ENCODE results near the gene DNAJB8. TPM values are rescaled to one million over a fixed set of nuclear protein-coding genes. Genes with fewer than 3 reads are reported as not detected.

The DNAJB8 gene
- total RNA-seq, 1 donor = not detected

DNA sequence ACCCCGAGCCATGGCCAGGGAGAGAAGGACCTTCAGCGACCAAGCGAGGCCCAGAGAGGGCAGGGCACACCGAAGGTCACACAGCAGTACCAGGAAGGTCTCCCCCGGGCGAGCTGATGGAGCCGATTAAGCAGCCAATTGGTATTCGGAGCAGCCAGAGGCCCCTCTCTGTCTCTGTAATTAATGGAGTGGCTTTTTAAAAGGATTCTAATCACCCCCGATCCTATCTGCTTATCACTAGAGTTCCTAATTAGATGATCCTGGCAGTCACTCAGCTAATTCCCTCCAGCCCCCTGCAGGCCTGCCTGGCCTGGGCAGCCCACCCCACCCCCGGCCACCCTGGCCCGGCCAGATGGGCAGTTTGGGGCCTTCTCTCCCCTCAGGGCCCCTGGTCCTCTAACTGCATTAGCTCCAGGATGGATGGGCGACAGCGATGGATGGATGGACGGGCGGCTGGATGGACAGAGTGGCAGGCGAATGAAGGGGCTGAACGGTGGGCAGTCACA is 1.6 kb upstream of the DNAJB8 start:
- Histone ChIP-seq H3K27ac (ENCODE audit: low read depth, low read length) (no peak overlapping the region), H2AFZ (ENCODE audit: low read length) (no peak overlapping the region), H3K79me2 (ENCODE audit: insufficient read depth, low read length) (no peaks in the 10 kb centered on the region), H3K9me3 (ENCODE audit: low read depth, low read length) (no peaks in the 10 kb centered on the region), H4K20me1 (ENCODE audit: insufficient read depth, low read length) (no peaks in the 10 kb centered on the region), H3K4me1 (ENCODE audit: insufficient read depth, low read length) (no peaks in the 10 kb centered on the region), H3K4me3 (ENCODE audit: insufficient read depth, low read length) (no peak overlapping the region), H3K27me3 (ENCODE audit: insufficient read depth, low read length) (peaks cover 41% of the 10 kb centered on the region), H3K4me2 (ENCODE audit: insufficient read depth, low read length) (no peak overlapping the region), H3K36me3 (ENCODE audit: insufficient read depth, low read length) (no peaks in the 10 kb centered on the region)
- DNase-seq (ENCODE audit: insufficient read length, low spot score, missing footprints) = no peak
- TF ChIP-seq, protein P1, sequence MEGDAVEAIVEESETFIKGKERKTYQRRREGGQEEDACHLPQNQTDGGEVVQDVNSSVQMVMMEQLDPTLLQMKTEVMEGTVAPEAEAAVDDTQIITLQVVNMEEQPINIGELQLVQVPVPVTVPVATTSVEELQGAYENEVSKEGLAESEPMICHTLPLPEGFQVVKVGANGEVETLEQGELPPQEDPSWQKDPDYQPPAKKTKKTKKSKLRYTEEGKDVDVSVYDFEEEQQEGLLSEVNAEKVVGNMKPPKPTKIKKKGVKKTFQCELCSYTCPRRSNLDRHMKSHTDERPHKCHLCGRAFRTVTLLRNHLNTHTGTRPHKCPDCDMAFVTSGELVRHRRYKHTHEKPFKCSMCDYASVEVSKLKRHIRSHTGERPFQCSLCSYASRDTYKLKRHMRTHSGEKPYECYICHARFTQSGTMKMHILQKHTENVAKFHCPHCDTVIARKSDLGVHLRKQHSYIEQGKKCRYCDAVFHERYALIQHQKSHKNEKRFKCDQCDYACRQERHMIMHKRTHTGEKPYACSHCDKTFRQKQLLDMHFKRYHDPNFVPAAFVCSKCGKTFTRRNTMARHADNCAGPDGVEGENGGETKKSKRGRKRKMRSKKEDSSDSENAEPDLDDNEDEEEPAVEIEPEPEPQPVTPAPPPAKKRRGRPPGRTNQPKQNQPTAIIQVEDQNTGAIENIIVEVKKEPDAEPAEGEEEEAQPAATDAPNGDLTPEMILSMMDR (IDR thresholded peaks at IDR 0.05; ENCODE audit: extremely low read depth, low read depth, low read length) = no peak

- Histone ChIP-seq H3K79me2 (ENCODE audit: insufficient read depth, low read length) (no peaks in the 10 kb centered on the region), H3K27me3 (ENCODE audit: insufficient read depth, low read length) (peaks cover 26% of the 10 kb centered on the region), H3K9me3 (ENCODE audit: low read depth, low read length) (no peaks in the 10 kb centered on the region)
Observed at GRCh38 chr3:128464702-128465101, 2.0 kb downstream of the DNAJB8 start.

DNA sequence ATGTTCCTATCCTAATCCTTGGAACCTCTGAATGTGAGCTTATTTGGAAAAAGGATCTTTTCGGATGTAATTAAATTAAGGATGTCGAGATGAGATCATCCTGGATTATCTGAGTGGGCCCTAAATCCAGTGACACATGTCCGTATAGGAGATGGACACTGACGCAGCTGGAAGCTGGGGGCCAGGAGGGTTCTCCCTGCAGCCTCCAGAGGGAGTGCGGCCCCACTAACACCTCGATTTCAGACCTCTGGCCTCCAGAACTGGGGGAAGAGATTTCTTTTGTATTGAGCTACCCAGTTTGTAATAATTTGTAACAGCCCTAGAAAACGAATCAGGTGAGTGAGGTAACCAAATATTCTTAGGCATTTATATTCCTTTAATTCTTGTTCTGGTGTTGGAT is 2.5 kb downstream of the DNAJB8 start:
- Histone ChIP-seq H3K36me3 (ENCODE audit: insufficient read depth, low read length) (no peaks in the 10 kb centered on the region), H3K27me3 (ENCODE audit: insufficient read depth, low read length) (peaks cover 26% of the 10 kb centered on the region), H3K27ac (ENCODE audit: low read depth, low read length) (no peak overlapping the region), H3K9me3 (ENCODE audit: low read depth, low read length) (no peaks in the 10 kb centered on the region), H4K20me1 (ENCODE audit: insufficient read depth, low read length) (no peaks in the 10 kb centered on the region), H3K79me2 (ENCODE audit: insufficient read depth, low read length) (no peaks in the 10 kb centered on the region), H3K4me2 (ENCODE audit: insufficient read depth, low read length) (no peak overlapping the region), H2AFZ (ENCODE audit: low read length) (no peak overlapping the region), H3K4me3 (ENCODE audit: insufficient read depth, low read length) (no peak overlapping the region), H3K4me1 (ENCODE audit: insufficient read depth, low read length) (no peaks in the 10 kb centered on the region)
- TF ChIP-seq, protein P1 (IDR thresholded peaks at IDR 0.05; ENCODE audit: extremely low read depth, low read depth, low read length) = no peak
- no peak for DNase-seq (ENCODE audit: insufficient read length, low spot score, missing footprints)

More at GRCh38 chr3:128464702-128465101, 2.0 kb downstream of the DNAJB8 start:
- TF ChIP-seq, protein P1 (IDR thresholded peaks at IDR 0.05; ENCODE audit: extremely low read depth, low read depth, low read length) = no peak
- Histone ChIP-seq H3K36me3 (ENCODE audit: insufficient read depth, low read length) (no peaks in the 10 kb centered on the region), H4K20me1 (ENCODE audit: insufficient read depth, low read length) (no peaks in the 10 kb centered on the region), H3K4me3 (ENCODE audit: insufficient read depth, low read length) (no peak overlapping the region), H3K4me2 (ENCODE audit: insufficient read depth, low read length) (no peak overlapping the region), H2AFZ (ENCODE audit: low read length) (no peak overlapping the region), H3K27ac (ENCODE audit: low read depth, low read length) (no peak overlapping the region), H3K4me1 (ENCODE audit: insufficient read depth, low read length) (no peaks in the 10 kb centered on the region)
- DNase-seq (ENCODE audit: insufficient read length, low spot score, missing footprints) = no peak

DNA sequence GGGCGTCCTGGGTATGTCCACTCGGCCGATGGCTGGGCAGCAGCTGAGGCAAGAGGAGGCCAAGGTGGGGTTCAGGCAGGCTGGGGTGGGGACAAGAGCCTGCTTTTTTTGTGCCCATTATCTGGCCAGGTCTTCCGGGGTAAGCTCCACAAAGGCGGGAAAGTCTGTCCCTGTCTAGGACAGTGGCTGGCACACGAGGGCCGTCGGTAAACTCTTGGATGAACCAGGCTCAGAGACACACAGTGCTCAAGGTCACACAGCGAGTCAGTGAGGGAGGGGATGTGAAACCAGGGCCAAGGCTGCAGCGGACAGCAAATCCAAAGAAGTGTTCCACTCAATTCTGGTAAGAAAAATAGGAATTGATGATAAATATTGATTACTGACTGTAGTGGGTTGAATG is 2.9 kb downstream of the DNAJB8 start:
- H2AFZ ChIP-seq (ENCODE audit: low read length) = no peak overlapping the region
- H3K27ac ChIP-seq (ENCODE audit: low read depth, low read length) = no peak overlapping the region
- H3K4me3 ChIP-seq (ENCODE audit: insufficient read depth, low read length) = no peak overlapping the region
- H3K36me3 ChIP-seq (ENCODE audit: insufficient read depth, low read length) = no peaks in the 10 kb centered on the region
- H3K9me3 ChIP-seq (ENCODE audit: low read depth, low read length) = no peaks in the 10 kb centered on the region
- H3K27me3 ChIP-seq (ENCODE audit: insufficient read depth, low read length) = peaks cover 26% of the 10 kb centered on the region
- DNase-seq (ENCODE audit: insufficient read length, low spot score, missing footprints) = no peak
- TF ChIP-seq, protein P1 (IDR thresholded peaks at IDR 0.05; ENCODE audit: extremely low read depth, low read depth, low read length) = no peak
- no peak overlapping the region for H3K4me2 ChIP-seq (ENCODE audit: insufficient read depth, low read length)
- no peaks in the 10 kb centered on the region for H3K79me2 ChIP-seq (ENCODE audit: insufficient read depth, low read length)
- H4K20me1 ChIP-seq (ENCODE audit: insufficient read depth, low read length) = no peaks in the 10 kb centered on the region
- no peaks in the 10 kb centered on the region for H3K4me1 ChIP-seq (ENCODE audit: insufficient read depth, low read length)
